GM12878 (cell line): ENCODE measurements around the gene RAF1. TPM values are rescaled to one million over a fixed set of nuclear protein-coding genes. Genes with fewer than 3 reads are reported as not detected.

Experiments
- CHD2 ChIP-seq: IDR thresholded peaks from 2 replicates; pipeline ENCODE4 v1.6.1; 2011; ENCODE audit warnings: low read depth, low read length, improper control_type of control experiment, borderline replicate concordance
- CREM ChIP-seq: IDR thresholded peaks from 2 replicates; pipeline ENCODE4 v1.6.1; 2014; ENCODE audit warnings: antibody characterized with exemption, low read depth
- CUX1 ChIP-seq: IDR thresholded peaks from 2 replicates; pipeline ENCODE4 v1.6.1; 2012; ENCODE audit warnings: improper control_type of control experiment, low read depth, low read length; ENCODE audit not compliant: insufficient replicate concordance
- HDAC2 ChIP-seq: fragments of 200-600 bp; sonication (generic); IDR thresholded peaks from 2 replicates; pipeline ENCODE4 v1.6.1; 2017
- IKZF1 ChIP-seq: fragments of 450-650 bp; conservative IDR thresholded peaks from 2 replicates; pipeline ENCODE4 v1.6.1; 2017; ENCODE audit warnings: antibody characterized with exemption, mild to moderate bottlenecking
- IRF4 ChIP-seq: IDR thresholded peaks from 2 replicates; pipeline ENCODE4 v1.6.1; 2011; ENCODE audit warnings: low read depth, low read length
- MAX ChIP-seq: IDR thresholded peaks from 2 replicates; pipeline ENCODE4 v1.6.1; 2012; ENCODE audit warnings: low read depth, low read length, improper control_type of control experiment
- MEF2B ChIP-seq: fragments of 450-650 bp; IDR thresholded peaks from 2 replicates; pipeline ENCODE4 v1.6.1; 2018; ENCODE audit warnings: mild to moderate bottlenecking, moderate library complexity; ENCODE audit not compliant: partially characterized antibody, poor library complexity, severe bottlenecking
- MTA3 ChIP-seq: IDR thresholded peaks from 2 replicates; pipeline ENCODE4 v1.6.1; 2012; ENCODE audit warnings: low read length, inconsistent platforms, borderline replicate concordance
- NR2C2 ChIP-seq: IDR thresholded peaks from 2 replicates; pipeline ENCODE4 v1.6.1; 2011; ENCODE audit warnings: borderline replicate concordance, low read depth; ENCODE audit not compliant: control insufficient read depth, insufficient read length
- POLR2AphosphoS2 ChIP-seq: IDR thresholded peaks from 2 replicates; pipeline ENCODE4 v1.6.1; 2011; ENCODE audit warnings: low read depth, mild to moderate bottlenecking, low read length, improper control_type of control experiment, moderate library complexity
- RCOR1 ChIP-seq: conservative IDR thresholded peaks from 2 replicates; pipeline ENCODE4 v1.6.1; 2012; ENCODE audit warnings: low read depth, low read length, improper control_type of control experiment
- SIN3A ChIP-seq: IDR thresholded peaks from 2 replicates; pipeline ENCODE4 v1.6.1; 2012; ENCODE audit warnings: low read depth, low read length, improper control_type of control experiment
- SREBF2 ChIP-seq: IDR thresholded peaks from 2 replicates; pipeline ENCODE4 v1.6.1; 2012; ENCODE audit warnings: mild to moderate bottlenecking, low read length
- polyA plus RNA-seq, 11 experiments: library from polyadenylated mRNA; depleted of rRNA in 4 of 11; unstranded in 6 of 11; stranded (reverse) in 5 of 11; fragments of >200 nt; fragmentation: Nextera tagmentation in 4 of 11; fragmentation: Illumina TruSeq in 1 of 11; extraction: Ambion mirVana in 4 of 11; extraction: Trizol in 1 of 11; gene quantifications; 1 replicate in 1 of 11; 2 replicates in 10 of 11; pipeline versions ENCODE4 v1.2.1 to v1.2.3, GENCODE V29; 2011 to 2016; ENCODE audit warnings: inconsistent platforms in 2 of 11, missing spikeins in 2 of 11, low read depth in 1 of 11
- total RNA-seq, 4 experiments: library from RNA; depleted of rRNA in 3 of 4; stranded (reverse); fragments of >200 nt in 3 of 4; fragmentation: Illumina TruSeq in 1 of 4; extraction: Trizol in 1 of 4; gene quantifications; 2 replicates each; pipeline versions ENCODE4 v1.2.1 to v1.2.3, GENCODE V29; 2013 to 2021
- TF ChIP-seq, protein P1 (sequence below): fragments of 450-650 bp; IDR thresholded peaks from 2 replicates; pipeline ENCODE4 v1.6.1; 2016; ENCODE audit warnings: mild to moderate bottlenecking

Gene RAF1
- total and polyA plus RNA-seq, 10 of the 15 experiments (the other 5 are each of a cell fraction or from before 2014, with no cell fraction given), result 20.4 to 151 (median 77.8) TPM

- TF ChIP-seq SREBF2 (no peak), NR2C2 (no peak), HDAC2 (no peak), IKZF1 (peak; percentile 89), MTA3 (peak; percentile 43; the same call in 1 of the 2 replicates), RCOR1 (no peak), POLR2AphosphoS2 (no peak), CHD2 (no peak), MAX (no peak), SIN3A (no peak), CREM (peak; percentile 37; the same call in 1 of the 2 replicates), IRF4 (no peak), MEF2B (no peak), CUX1 (no peak)
- TF ChIP-seq, protein P1, sequence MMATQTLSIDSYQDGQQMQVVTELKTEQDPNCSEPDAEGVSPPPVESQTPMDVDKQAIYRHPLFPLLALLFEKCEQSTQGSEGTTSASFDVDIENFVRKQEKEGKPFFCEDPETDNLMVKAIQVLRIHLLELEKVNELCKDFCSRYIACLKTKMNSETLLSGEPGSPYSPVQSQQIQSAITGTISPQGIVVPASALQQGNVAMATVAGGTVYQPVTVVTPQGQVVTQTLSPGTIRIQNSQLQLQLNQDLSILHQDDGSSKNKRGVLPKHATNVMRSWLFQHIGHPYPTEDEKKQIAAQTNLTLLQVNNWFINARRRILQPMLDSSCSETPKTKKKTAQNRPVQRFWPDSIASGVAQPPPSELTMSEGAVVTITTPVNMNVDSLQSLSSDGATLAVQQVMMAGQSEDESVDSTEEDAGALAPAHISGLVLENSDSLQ, result peak; percentile 93
Measured at GRCh38 chr3:12648384-12648959, 15.4 kb downstream of the RAF1 start (continued).
